Measurements from ENCODE around the gene ARHGEF25.

The ARHGEF25 gene

GRCh38 chr12:57607958-57608663 is 3.1 kb upstream of the ARHGEF25 start:
- no peak for TF ChIP-seq CTCF (conservative IDR thresholded peaks at IDR 0.05; ENCODE audit: control insufficient read depth, insufficient read depth, low read depth, low read length)
- DNase-seq (ENCODE audit: low read depth): no peak
- no peak overlapping the region for H3K4me3 ChIP-seq (ENCODE audit: control insufficient read depth, low read depth, low read length)

GRCh38 chr12:57609101-57609780 is 2.0 kb upstream of the ARHGEF25 start:
- H3K4me3 ChIP-seq (ENCODE audit: control insufficient read depth, low read depth, low read length): no peak overlapping the region
- no peak for TF ChIP-seq CTCF (conservative IDR thresholded peaks at IDR 0.05; ENCODE audit: control insufficient read depth, insufficient read depth, low read depth, low read length)
- DNase-seq (ENCODE audit: low read depth): no peak

- TF ChIP-seq CTCF (conservative IDR thresholded peaks at IDR 0.05; ENCODE audit: control insufficient read depth, insufficient read depth, low read depth, low read length): no peak
- DNase-seq (ENCODE audit: low read depth): no peak
- peak overlapping the region; percentile 57 for H3K4me3 ChIP-seq (ENCODE audit: control insufficient read depth, low read depth, low read length)
These were observed 1.3 kb upstream of the ARHGEF25 start for GRCh38 chr12:57609781-57610553.

- no peak for TF ChIP-seq CTCF (conservative IDR thresholded peaks at IDR 0.05; ENCODE audit: control insufficient read depth, insufficient read depth, low read depth, low read length)
- H3K4me3 ChIP-seq (ENCODE audit: control insufficient read depth, low read depth, low read length): peak overlapping the region; percentile 57
- no peak for DNase-seq (ENCODE audit: low read depth)
These were observed 604 bp upstream of the ARHGEF25 start for GRCh38 chr12:57610554-57611107.

GRCh38 chr12:57611827-57612710 is 834 bp downstream of the ARHGEF25 start:
- peak overlapping the region; percentile 57 for H3K4me3 ChIP-seq (ENCODE audit: control insufficient read depth, low read depth, low read length)
- no peak for TF ChIP-seq CTCF (conservative IDR thresholded peaks at IDR 0.05; ENCODE audit: control insufficient read depth, insufficient read depth, low read depth, low read length)
- no peak for DNase-seq (ENCODE audit: low read depth)

All from fibroblast of mammary gland (primary cell).